ENCODE results near the gene DOCK11. TPM values are rescaled to one million over a fixed set of nuclear protein-coding genes. Genes with fewer than 3 reads are reported as not detected.

DOCK11 gene
- total RNA-seq, 6 experiments from 2014 or later = 1.1 to 4.4 (median 3.2) TPM

GRCh38 chrX:118493653-118494297, 1.8 kb upstream of the DOCK11 start:
- Histone ChIP-seq H3K9me3 (no peaks in the 10 kb centered on the region), H3K27ac (no peak overlapping the region), H3K27me3 (no peaks in the 10 kb centered on the region), H3K36me3 (no peaks in the 10 kb centered on the region), H3K4me1 (peaks cover 0 to 3% (median 0%) of the 10 kb centered on the region in 4 donors), H3K4me3 (no peak overlapping the region)
- TF ChIP-seq CTCF (IDR thresholded peaks at IDR 0.05) = no peak
- TF ChIP-seq POLR2A (IDR thresholded peaks at IDR 0.05) = no peak
- no peak for DNase-seq
- ATAC-seq = no peak
- intact Hi-C loops (cut with DNase I) = no loop called here
- WGBS (ENCODE audit: insufficient coverage, low coverage, low lambda C conversion rate, missing lambda C conversion rate) = 28% methylated on average over 2 of the region's 3 CpGs

DNA sequence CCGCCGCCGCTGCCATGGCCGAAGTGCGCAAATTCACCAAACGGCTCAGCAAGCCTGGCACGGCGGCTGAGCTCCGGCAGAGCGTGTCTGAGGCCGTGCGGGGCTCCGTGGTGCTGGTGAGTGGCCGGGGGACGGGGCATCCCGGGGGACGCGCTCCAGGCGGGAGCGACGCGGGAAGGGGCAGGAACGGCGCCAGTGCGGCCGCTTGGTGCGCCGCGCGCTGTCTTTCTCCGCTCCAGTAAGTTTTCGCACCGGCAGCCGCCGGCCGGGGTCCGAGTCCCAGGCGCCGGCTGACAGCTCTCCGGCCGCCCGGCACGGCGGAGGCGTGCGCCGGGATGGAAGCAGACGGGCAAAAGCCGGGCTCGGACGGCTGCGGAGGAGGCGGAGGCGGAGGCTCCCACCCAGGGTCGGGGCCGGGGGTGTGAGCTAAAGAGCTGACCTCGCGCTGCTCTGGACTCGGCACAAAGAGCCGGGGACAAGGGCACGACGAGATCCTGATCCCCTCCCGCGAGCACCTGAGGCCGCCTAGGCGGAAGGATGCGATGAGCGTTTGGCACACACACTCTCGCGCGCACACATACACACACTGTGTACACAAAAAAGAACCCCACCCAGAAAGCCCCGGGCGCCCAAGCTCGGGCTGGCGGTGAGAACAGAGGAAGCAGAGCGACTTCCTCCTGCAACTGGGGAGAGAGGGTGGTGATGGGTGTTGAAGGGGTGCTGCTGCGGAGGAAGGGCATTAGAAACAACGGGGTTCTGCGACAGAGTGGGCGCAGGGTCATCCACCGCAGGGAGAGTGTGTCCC, 545 bp downstream of the DOCK11 start:
- Histone ChIP-seq H3K4me1 (peaks cover 0 to 3% (median 0%) of the 10 kb centered on the region in 4 donors), H3K27me3 (no peaks in the 10 kb centered on the region), H3K9me3 (no peaks in the 10 kb centered on the region), H3K36me3 (no peaks in the 10 kb centered on the region), H3K27ac (peak overlapping the region; percentile 2 to 53 (median 13)), H3K4me3 (peak overlapping the region; percentile 31 to 60 (median 48))
- TF ChIP-seq POLR2A (IDR thresholded peaks at IDR 0.05) (no peak), CTCF (IDR thresholded peaks at IDR 0.05) (no peak)
- peak; percentile 34 to 66 (median 50) for ATAC-seq
- WGBS (ENCODE audit: insufficient coverage, low coverage, low lambda C conversion rate, missing lambda C conversion rate) = 40% methylated on average over 41 of the region's 81 CpGs
- DNase-seq = peak; percentile 54 to 74 (median 57)
- intact Hi-C loops (cut with DNase I) = no loop called here

DNA sequence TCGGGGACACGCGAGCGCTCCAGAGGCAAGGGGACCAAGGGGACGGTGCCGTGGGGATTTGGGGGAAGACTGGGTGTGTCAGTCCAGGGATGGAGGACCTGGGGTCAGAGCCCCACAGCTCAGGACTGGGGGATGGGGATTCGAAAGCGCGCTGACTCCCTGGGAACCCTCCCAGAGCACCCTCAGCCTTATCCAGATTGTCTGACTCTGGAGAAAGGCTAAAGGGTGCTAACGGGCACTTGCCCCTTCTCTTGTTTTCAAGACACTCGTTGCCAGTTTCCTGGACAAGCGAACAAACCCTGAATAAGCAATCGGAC, 1.1 kb downstream of the DOCK11 start:
- Histone ChIP-seq H3K27ac (peak overlapping the region in 2 of 3 donors; percentile 2 to 53), H3K36me3 (no peaks in the 10 kb centered on the region), H3K27me3 (no peaks in the 10 kb centered on the region), H3K9me3 (no peaks in the 10 kb centered on the region), H3K4me1 (peaks cover 0 to 3% (median 0%) of the 10 kb centered on the region in 4 donors), H3K4me3 (peak overlapping the region; percentile 31 to 60 (median 48))
- WGBS (ENCODE audit: insufficient coverage, low coverage, low lambda C conversion rate, missing lambda C conversion rate) = 21% methylated on average over 9 of the region's 13 CpGs
- ATAC-seq = peak in 3 of 4 donors; percentile 7 to 19 (median 15)
- intact Hi-C loops (cut with DNase I) = no loop called here
- no peak for TF ChIP-seq CTCF (IDR thresholded peaks at IDR 0.05)
- no peak for DNase-seq

GRCh38 chrX:118497180-118497818, 1.7 kb downstream of the DOCK11 start:
- TF ChIP-seq CTCF (IDR thresholded peaks at IDR 0.05) = no peak
- no peak for TF ChIP-seq POLR2A (IDR thresholded peaks at IDR 0.05)
- ATAC-seq = peak in 1 of 4 donors; percentile 6
- no peak for DNase-seq
- Histone ChIP-seq H3K4me3 (no peak overlapping the region), H3K36me3 (no peaks in the 10 kb centered on the region), H3K9me3 (no peaks in the 10 kb centered on the region), H3K27ac (peak overlapping the region in 1 of 3 donors; percentile 53), H3K27me3 (no peaks in the 10 kb centered on the region), H3K4me1 (peaks cover 0 to 3% (median 0%) of the 10 kb centered on the region in 4 donors)
- intact Hi-C loops (cut with DNase I) = no loop called here
- 39% methylated on average over 7 of the region's 7 CpGs for WGBS (ENCODE audit: insufficient coverage, low coverage, low lambda C conversion rate, missing lambda C conversion rate)
